A673 (cell line): ENCODE data around the gene DKK2. TPM values are rescaled to one million over a fixed set of nuclear protein-coding genes. Genes with fewer than 3 reads are reported as not detected.

Source experiments
- BruUV-seq: library from RNA; stranded (reverse); fragments of 400-500 nt; replicated peaks from 2 replicates; lab custom pipeline; 2021; lab: Mats Ljungman, UMichigan
- CTCF ChIA-PET: fragments of 300-600 bp; sonication (Branson Sonifier 250); formaldehyde crosslinking; loops from one replicate; lab custom pipeline; 2022; ENCODE audit warnings: antibody characterized with exemption; lab: Charles Lee
- POLR2A ChIA-PET: fragments of 300-600 bp; sonication (Branson Sonifier 250); formaldehyde crosslinking; loops from one replicate; lab custom pipeline; 2022; ENCODE audit warnings: antibody characterized with exemption; ENCODE audit not compliant: low non-redundant PET; lab: Charles Lee
- DNase-seq: peaks from one replicate; pipeline ENCODE4 v3.0.0-alpha.2; 2015; ENCODE audit warnings: low spot score
- H3K27ac ChIP-seq: fragments of 200-600 bp; sonication (generic); 2 replicates; pipeline ENCODE4 v1.5.1; 2016; ENCODE audit warnings: mixed run types, low read depth, mild to moderate bottlenecking, mixed read lengths, antibody characterized with exemption, low read length; ENCODE audit not compliant: poor library complexity, severe bottlenecking
- H3K27me3 ChIP-seq: fragments of 200-600 bp; sonication (generic); replicated peaks from 2 replicates; pipeline ENCODE4 v1.6.1; 2017; ENCODE audit warnings: mixed run types, low read depth, mild to moderate bottlenecking, mixed read lengths, antibody characterized with exemption, low read length; ENCODE audit not compliant: insufficient read depth, poor library complexity
- H3K36me3 ChIP-seq: fragments of 200-600 bp; sonication (generic); 2 replicates; pipeline ENCODE4 v1.6.1; 2016; ENCODE audit warnings: mixed run types, mild to moderate bottlenecking, mixed read lengths, antibody characterized with exemption, low read length; ENCODE audit not compliant: insufficient read depth, poor library complexity, severe bottlenecking
- H3K4me1 ChIP-seq: fragments of 200-600 bp; sonication (generic); 2 replicates; pipeline ENCODE4 v1.6.1; 2017; ENCODE audit warnings: mixed run types, mild to moderate bottlenecking, mixed read lengths, antibody characterized with exemption, low read length; ENCODE audit not compliant: insufficient read depth, poor library complexity, severe bottlenecking
- H3K4me3 ChIP-seq: fragments of 200-600 bp; sonication (generic); 2 replicates; pipeline ENCODE4 v1.5.1; 2016; ENCODE audit warnings: low read depth, mixed run types, mild to moderate bottlenecking, mixed read lengths, low read length; ENCODE audit not compliant: poor library complexity, severe bottlenecking
- H3K9me3 ChIP-seq: fragments of 200-600 bp; sonication (generic); 2 replicates; pipeline ENCODE4 v1.6.1; 2016; ENCODE audit warnings: mixed run types, low read depth, mild to moderate bottlenecking, mixed read lengths, antibody characterized with exemption, low read length; ENCODE audit not compliant: poor library complexity, severe bottlenecking
- EZH2 ChIP-seq: fragments of 200-600 bp; sonication (generic); IDR thresholded peaks from 2 replicates; pipeline ENCODE4 v1.6.1; 2017; ENCODE audit warnings: borderline replicate concordance, low read depth, mild to moderate bottlenecking, mixed read lengths, antibody characterized with exemption, low read length; ENCODE audit not compliant: poor library complexity, severe bottlenecking
- intact Hi-C: fragments of 100-400 bp; cut with micrococcal nuclease; formaldehyde crosslinking; loops from one replicate; pipeline ENCODE4 v1.10.0; 2022; ENCODE audit not compliant: unreplicated experiment
- total RNA-seq: library from RNA; stranded (reverse); gene quantifications from 2 replicates; pipeline ENCODE4 v1.2.3, GENCODE V29; 2021
- TF ChIP-seq, protein P1 (sequence below): fragments of 300-800, 200-600 bp; sonication (generic); conservative IDR thresholded peaks from 2 replicates; pipeline ENCODE4 v1.5.1; 2017; ENCODE audit warnings: low read depth, mild to moderate bottlenecking, antibody characterized with exemption, low read length, moderate library complexity, mixed read lengths

DKK2 gene
- total RNA-seq, 1 experiment from 2014 or later, result 99.3 TPM

DNA sequence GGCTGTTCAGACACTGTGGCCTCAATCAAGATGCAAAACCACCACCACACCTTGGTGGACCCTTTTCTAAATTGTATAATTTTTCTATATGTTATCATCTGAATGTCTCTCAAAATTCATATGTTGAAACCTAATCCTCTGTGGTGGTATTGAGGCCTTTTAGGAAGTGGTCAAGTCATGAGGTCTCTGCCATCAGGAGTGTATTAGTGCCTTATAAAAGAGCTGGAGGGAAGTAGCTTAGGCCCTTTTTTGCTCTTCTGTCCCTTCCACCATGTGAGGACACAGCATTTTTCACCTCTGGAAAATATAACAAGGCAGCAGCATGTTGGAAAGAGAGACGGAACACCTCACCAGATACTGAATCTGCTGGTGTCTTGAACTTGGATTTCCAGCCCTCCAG, 30.5 kb upstream of the DKK2 start:
- Histone ChIP-seq H3K36me3 (no peaks in the 10 kb centered on the region), H3K27ac (no peak overlapping the region), H3K4me3 (no peak overlapping the region), H3K9me3 (no peaks in the 10 kb centered on the region), H3K27me3 (no peaks in the 10 kb centered on the region), H3K4me1 (peaks cover 19% of the 10 kb centered on the region)
- ChIA-PET CTCF (no interaction called here), POLR2A (no interaction called here)
- no peak for TF ChIP-seq EZH2
- TF ChIP-seq, protein P1, sequence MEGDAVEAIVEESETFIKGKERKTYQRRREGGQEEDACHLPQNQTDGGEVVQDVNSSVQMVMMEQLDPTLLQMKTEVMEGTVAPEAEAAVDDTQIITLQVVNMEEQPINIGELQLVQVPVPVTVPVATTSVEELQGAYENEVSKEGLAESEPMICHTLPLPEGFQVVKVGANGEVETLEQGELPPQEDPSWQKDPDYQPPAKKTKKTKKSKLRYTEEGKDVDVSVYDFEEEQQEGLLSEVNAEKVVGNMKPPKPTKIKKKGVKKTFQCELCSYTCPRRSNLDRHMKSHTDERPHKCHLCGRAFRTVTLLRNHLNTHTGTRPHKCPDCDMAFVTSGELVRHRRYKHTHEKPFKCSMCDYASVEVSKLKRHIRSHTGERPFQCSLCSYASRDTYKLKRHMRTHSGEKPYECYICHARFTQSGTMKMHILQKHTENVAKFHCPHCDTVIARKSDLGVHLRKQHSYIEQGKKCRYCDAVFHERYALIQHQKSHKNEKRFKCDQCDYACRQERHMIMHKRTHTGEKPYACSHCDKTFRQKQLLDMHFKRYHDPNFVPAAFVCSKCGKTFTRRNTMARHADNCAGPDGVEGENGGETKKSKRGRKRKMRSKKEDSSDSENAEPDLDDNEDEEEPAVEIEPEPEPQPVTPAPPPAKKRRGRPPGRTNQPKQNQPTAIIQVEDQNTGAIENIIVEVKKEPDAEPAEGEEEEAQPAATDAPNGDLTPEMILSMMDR, result no peak
- BruUV-seq, result no TSS peak
- intact Hi-C loops, result no loop called here
- no peak for DNase-seq

DNA sequence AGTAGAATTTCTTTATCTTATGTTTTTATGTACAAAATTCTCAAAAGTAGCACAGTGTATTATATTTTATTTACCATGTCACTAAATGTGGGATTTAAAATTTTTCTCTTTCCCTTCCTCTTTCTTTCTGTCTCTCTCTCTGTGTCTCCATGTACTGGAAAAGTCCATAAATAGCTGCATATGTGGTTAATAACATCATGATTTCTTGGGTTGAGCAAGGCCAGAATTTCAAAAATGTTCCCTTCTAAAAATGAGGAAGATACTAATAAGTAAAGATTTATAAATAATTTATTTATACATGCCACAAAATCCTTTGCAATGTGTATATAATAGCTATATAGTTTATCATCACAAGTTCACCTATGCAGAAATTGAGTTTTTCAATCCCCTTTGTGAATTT, 29.1 kb upstream of the DKK2 start:
- H3K4me3 ChIP-seq, result no peak overlapping the region

DNA sequence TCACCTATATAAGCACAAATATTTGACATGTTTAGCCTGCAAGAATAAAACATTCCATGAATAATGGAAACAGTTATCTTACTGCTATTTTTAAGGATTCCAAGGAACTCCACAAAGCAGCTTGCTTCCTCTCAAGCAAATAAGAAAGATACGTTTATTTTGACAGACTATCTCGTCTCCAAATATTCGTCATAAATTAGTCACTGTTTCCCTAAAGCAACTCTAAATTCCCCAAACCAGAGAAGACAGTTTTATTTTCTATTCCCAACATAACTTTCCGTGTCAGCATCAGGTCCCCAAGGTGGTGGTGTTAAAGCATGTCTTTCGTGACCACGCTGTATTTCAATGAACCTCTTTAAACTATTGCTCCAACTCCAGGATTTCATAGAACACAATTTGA, 24.3 kb upstream of the DKK2 start:
- TF ChIP-seq, protein P1, result no peak
- TF ChIP-seq EZH2, result no peak
- Histone ChIP-seq H3K4me3 (no peak overlapping the region), H3K27me3 (no peaks in the 10 kb centered on the region), H3K27ac (no peak overlapping the region), H3K9me3 (no peaks in the 10 kb centered on the region), H3K4me1 (peaks cover 7% of the 10 kb centered on the region), H3K36me3 (no peaks in the 10 kb centered on the region)
- no TSS peak for BruUV-seq
- intact Hi-C loops, result no loop called here
- POLR2A ChIA-PET, result no interaction called here
- DNase-seq, result no peak
- CTCF ChIA-PET, result no interaction called here

More for the DNA sequence above, 29.1 kb upstream of the DKK2 start:
- no TSS peak for BruUV-seq
- Histone ChIP-seq H3K27me3 (no peaks in the 10 kb centered on the region), H3K27ac (no peak overlapping the region), H3K4me1 (peaks cover 13% of the 10 kb centered on the region), H3K36me3 (no peaks in the 10 kb centered on the region), H3K9me3 (no peaks in the 10 kb centered on the region)
- TF ChIP-seq EZH2, result no peak
- TF ChIP-seq, protein P1, result no peak
- DNase-seq, result no peak
- CTCF ChIA-PET, result no interaction called here
- intact Hi-C loops, result no loop called here
- POLR2A ChIA-PET, result no interaction called here
